Measurements from ENCODE around the gene PARP8. TPM values are rescaled to one million over a fixed set of nuclear protein-coding genes. Genes with fewer than 3 reads are reported as not detected.

The PARP8 gene
- total and polyA plus RNA-seq, 2 of the 4 experiments (the other 2 are of a cell fraction) = 6.9 to 8.2 TPM

GRCh38 chr5:50843091-50843490 lies 176.7 kb downstream of the PARP8 start:
- CTCF ChIA-PET = no interaction called here
- BruUV-seq (replicated peaks) = no TSS peak
- ATAC-seq (ENCODE audit: low read depth) = no peak
- H3K9me1 ChIP-seq (ENCODE audit: insufficient read depth, low read length) = no peaks in the 10 kb centered on the region
- intact Hi-C loops (cut with micrococcal nuclease) = no loop called here
- no peak overlapping the region for H3K4me2 ChIP-seq (ENCODE audit: low read depth, low read length)
- no peaks in the 10 kb centered on the region for H3K79me1 ChIP-seq (ENCODE audit: low read depth in 1 of 2, low read length in 2 of 2)
- H2BK20ac ChIP-seq (ENCODE audit: low read depth, low read length) = no peak overlapping the region
- H3K27me3 ChIP-seq (ENCODE audit: control insufficient read depth, insufficient read depth, low read length) = no peaks in the 10 kb centered on the region
- H4K5ac ChIP-seq (ENCODE audit: low read depth, low read length) = no peak overlapping the region
- no peak overlapping the region for H4K91ac ChIP-seq (ENCODE audit: insufficient read depth, low read depth, low read length)
- DNase-seq = no peak
- no peaks in the 10 kb centered on the region for H3K9me3 ChIP-seq (ENCODE audit: control insufficient read depth, insufficient read depth, low read length)
- H4K8ac ChIP-seq (ENCODE audit: low read depth in 2 of 2, low read length in 2 of 2) = no peak overlapping the region
- H3K9ac ChIP-seq (ENCODE audit: low read depth, low read length) = no peak overlapping the region
- H3K4me1 ChIP-seq (ENCODE audit: control insufficient read depth, insufficient read depth, low read length) = no peaks in the 10 kb centered on the region
- no peak overlapping the region for H2AK5ac ChIP-seq (ENCODE audit: low read depth, low read length)
- no peak overlapping the region for H2AFZ ChIP-seq (replicated peaks; ENCODE audit: low read length, poor library complexity)
- TF ChIP-seq ELK1 (IDR thresholded peaks at IDR 0.05; ENCODE audit: borderline replicate concordance, low read depth, low read length) = no peak
- TF ChIP-seq USF2 (IDR thresholded peaks at IDR 0.05; ENCODE audit: low read depth, low read length) = no peak
- no peak for TF ChIP-seq CHD1 (IDR thresholded peaks at IDR 0.05; ENCODE audit: low read depth, low read length)
- no peak for TF ChIP-seq BHLHE40 (IDR thresholded peaks at IDR 0.05; ENCODE audit: low read depth, low read length)
- TF ChIP-seq RCOR1 (IDR thresholded peaks at IDR 0.05; ENCODE audit: insufficient replicate concordance, low read length) = no peak
- no peak for TF ChIP-seq CTCF (conservative IDR thresholded peaks at IDR 0.05; ENCODE audit: low read depth, low read length)
- TF ChIP-seq FOS (IDR thresholded peaks at IDR 0.05; ENCODE audit: low read depth, low read length) = no peak
- no peak for TF ChIP-seq MAZ (IDR thresholded peaks at IDR 0.05; ENCODE audit: borderline replicate concordance, low read depth, low read length)
- TF ChIP-seq SMC3 (IDR thresholded peaks at IDR 0.05; ENCODE audit: low read depth, low read length) = no peak
- TF ChIP-seq MAFK (IDR thresholded peaks at IDR 0.05; ENCODE audit: low read depth, low read length) = no peak
- TF ChIP-seq RFX5 (IDR thresholded peaks at IDR 0.05; ENCODE audit: low read depth, low read length) = no peak
- no peak for TF ChIP-seq CEBPB (IDR thresholded peaks at IDR 0.05; ENCODE audit: low read depth, low read length)
- no peak for TF ChIP-seq NFE2L2 (IDR thresholded peaks at IDR 0.05; ENCODE audit: low read depth, low read length)
- H3K56ac ChIP-seq (ENCODE audit: extremely low read depth, insufficient read depth, low read length) = no peak overlapping the region
- H2BK5ac ChIP-seq (ENCODE audit: low read depth, low read length, poor library complexity, severe bottlenecking) = no peak overlapping the region
- H3K18ac ChIP-seq (ENCODE audit: low read depth, low read length) = no peak overlapping the region
- in situ Hi-C loops (cut with MboI; ENCODE audit: low sequenced_read_pairs) = no loop called here
- H3K23ac ChIP-seq (ENCODE audit: low read depth, low read length) = no peak overlapping the region
- no peak overlapping the region for H3K4ac ChIP-seq (ENCODE audit: low read depth, low read length)
- dilution Hi-C loops (cut with HindIII; ENCODE audit: low sequenced_read_pairs, unreplicated experiment) = no loop called here
- H4K20me1 ChIP-seq (ENCODE audit: insufficient read depth, low read length) = no peaks in the 10 kb centered on the region
- POLR2A ChIA-PET (ENCODE audit: unreplicated experiment) = no interaction called here
- no peak overlapping the region for H2BK120ac ChIP-seq (ENCODE audit: low read depth, low read length)
- no peak overlapping the region for H3K27ac ChIP-seq (ENCODE audit: insufficient read depth, low read length)
- no peaks in the 10 kb centered on the region for H3K36me3 ChIP-seq (ENCODE audit: control insufficient read depth, insufficient read depth, low read length)
- no peak overlapping the region for H3K4me3 ChIP-seq (ENCODE audit: insufficient read depth, low read depth, low read length)
- H2BK15ac ChIP-seq (ENCODE audit: low read depth, low read length) = no peak overlapping the region
- H3K14ac ChIP-seq (replicated peaks; ENCODE audit: low read depth, low read length) = no peak overlapping the region
- no peak overlapping the region for H2AK9ac ChIP-seq (replicated peaks; ENCODE audit: low read depth, low read length, poor library complexity)

Data from IMR-90 (cell line).